ENCODE measurements around the gene FAM114A2. TPM values are rescaled to one million over a fixed set of nuclear protein-coding genes. Genes with fewer than 3 reads are reported as not detected.

The FAM114A2 gene
- total RNA-seq, 1 donor from 2014 or later, result 29.7 TPM

DNA sequence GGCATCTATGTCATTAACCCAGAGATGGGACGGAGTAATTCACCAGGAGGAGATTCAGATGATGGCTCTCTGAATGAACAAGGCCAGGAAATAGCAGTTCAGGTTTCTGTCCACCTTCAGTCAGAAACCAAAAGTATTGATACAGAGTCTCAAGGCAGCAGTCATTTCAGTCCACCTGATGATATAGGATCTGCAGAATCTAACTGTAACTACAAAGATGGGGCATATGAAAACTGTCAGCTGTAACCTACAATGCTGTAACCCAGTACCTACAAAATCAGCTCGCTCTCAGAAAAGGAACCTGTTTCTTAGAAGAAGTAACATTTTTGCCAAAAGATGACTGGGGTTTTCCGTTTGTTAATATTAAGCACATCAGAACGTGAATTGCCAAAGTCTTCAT is 14.8 kb upstream of the FAM114A2 start:
- no peak for FAIRE-seq
- no peaks in the 10 kb centered on the region for H3K27me3 Mint-ChIP-seq (ENCODE audit: low read depth, unreplicated experiment)
- Histone ChIP-seq H3K4me3 (ENCODE audit: insufficient read depth, low read depth, low read length) (no peak overlapping the region), H3K36me3 (ENCODE audit: insufficient read depth, low read length) (peaks cover 19% of the 10 kb centered on the region), H2AFZ (ENCODE audit: low read depth, low read length) (no peak overlapping the region), H3K27ac (ENCODE audit: low read depth, low read length) (no peak overlapping the region), H3K79me2 (ENCODE audit: insufficient read depth, low read length) (peaks cover 8% of the 10 kb centered on the region), H3K4me1 (ENCODE audit: insufficient read depth, low read length) (peaks cover 7% of the 10 kb centered on the region), H3K27me3 (ENCODE audit: insufficient read depth, low read length) (no peaks in the 10 kb centered on the region), H3K9ac (ENCODE audit: low read length) (no peak overlapping the region), H3K9me3 (ENCODE audit: insufficient read depth, low read depth, low read length) (no peaks in the 10 kb centered on the region), H3K4me2 (ENCODE audit: low read length) (no peak overlapping the region), H4K20me1 (ENCODE audit: insufficient read depth, low read length) (peaks cover 68% of the 10 kb centered on the region)
- H3K4me1 Mint-ChIP-seq (ENCODE audit: low read depth, unreplicated experiment), result peaks cover 11% of the 10 kb centered on the region
- no peak overlapping the region for H3K4me3 Mint-ChIP-seq (ENCODE audit: unreplicated experiment)
- peaks cover 12% of the 10 kb centered on the region for H3K36me3 Mint-ChIP-seq (ENCODE audit: low read depth, unreplicated experiment)
- H3K9me3 Mint-ChIP-seq (ENCODE audit: unreplicated experiment), result no peaks in the 10 kb centered on the region
- no peak for TF ChIP-seq EZH2 (IDR thresholded peaks at IDR 0.05; ENCODE audit: insufficient read depth, low read length)
- TF ChIP-seq, protein P1, sequence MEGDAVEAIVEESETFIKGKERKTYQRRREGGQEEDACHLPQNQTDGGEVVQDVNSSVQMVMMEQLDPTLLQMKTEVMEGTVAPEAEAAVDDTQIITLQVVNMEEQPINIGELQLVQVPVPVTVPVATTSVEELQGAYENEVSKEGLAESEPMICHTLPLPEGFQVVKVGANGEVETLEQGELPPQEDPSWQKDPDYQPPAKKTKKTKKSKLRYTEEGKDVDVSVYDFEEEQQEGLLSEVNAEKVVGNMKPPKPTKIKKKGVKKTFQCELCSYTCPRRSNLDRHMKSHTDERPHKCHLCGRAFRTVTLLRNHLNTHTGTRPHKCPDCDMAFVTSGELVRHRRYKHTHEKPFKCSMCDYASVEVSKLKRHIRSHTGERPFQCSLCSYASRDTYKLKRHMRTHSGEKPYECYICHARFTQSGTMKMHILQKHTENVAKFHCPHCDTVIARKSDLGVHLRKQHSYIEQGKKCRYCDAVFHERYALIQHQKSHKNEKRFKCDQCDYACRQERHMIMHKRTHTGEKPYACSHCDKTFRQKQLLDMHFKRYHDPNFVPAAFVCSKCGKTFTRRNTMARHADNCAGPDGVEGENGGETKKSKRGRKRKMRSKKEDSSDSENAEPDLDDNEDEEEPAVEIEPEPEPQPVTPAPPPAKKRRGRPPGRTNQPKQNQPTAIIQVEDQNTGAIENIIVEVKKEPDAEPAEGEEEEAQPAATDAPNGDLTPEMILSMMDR (IDR thresholded peaks at IDR 0.05; ENCODE audit: insufficient read depth, low read depth, low read length), result no peak
- H3K27ac Mint-ChIP-seq (ENCODE audit: unreplicated experiment), result no peak overlapping the region
- DNase-seq (ENCODE audit: low read depth), result no peak

DNA sequence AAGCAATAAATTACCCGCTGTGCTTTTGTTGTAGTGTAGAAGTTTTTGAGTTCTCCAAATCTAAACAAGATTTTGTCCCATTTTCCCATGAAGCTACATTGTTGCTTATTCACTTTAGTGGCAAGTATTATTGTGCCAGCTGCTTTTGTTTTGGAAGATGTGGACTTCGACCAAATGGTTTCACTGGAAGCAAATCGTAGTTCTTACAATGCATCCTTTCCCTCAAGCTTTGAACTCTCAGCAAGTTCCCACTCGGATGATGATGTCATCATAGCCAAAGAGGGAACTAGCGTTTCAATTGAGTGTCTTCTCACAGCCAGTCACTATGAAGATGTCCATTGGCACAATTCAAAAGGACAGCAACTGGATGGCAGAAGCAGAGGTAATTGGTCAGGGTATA is 10.9 kb upstream of the FAM114A2 start:
- no peak for FAIRE-seq
- TF ChIP-seq, protein P1 (IDR thresholded peaks at IDR 0.05; ENCODE audit: insufficient read depth, low read depth, low read length), result no peak
- no peak for TF ChIP-seq EZH2 (IDR thresholded peaks at IDR 0.05; ENCODE audit: insufficient read depth, low read length)
- no peak overlapping the region for H3K27ac ChIP-seq (ENCODE audit: low read depth, low read length)
- peaks cover 65% of the 10 kb centered on the region for H4K20me1 ChIP-seq (ENCODE audit: insufficient read depth, low read length)
- H3K4me2 ChIP-seq (ENCODE audit: low read length), result no peak overlapping the region
- H3K27me3 ChIP-seq (ENCODE audit: insufficient read depth, low read length), result no peaks in the 10 kb centered on the region
- no peak overlapping the region for H2AFZ ChIP-seq (ENCODE audit: low read depth, low read length)
- H3K79me2 ChIP-seq (ENCODE audit: insufficient read depth, low read length), result peaks cover 42% of the 10 kb centered on the region
- Mint-ChIP-seq H3K36me3 (ENCODE audit: low read depth, unreplicated experiment) (peaks cover 12% of the 10 kb centered on the region), H3K9me3 (ENCODE audit: unreplicated experiment) (no peaks in the 10 kb centered on the region), H3K4me1 (ENCODE audit: low read depth, unreplicated experiment) (no peaks in the 10 kb centered on the region), H3K27ac (ENCODE audit: unreplicated experiment) (no peak overlapping the region), H3K4me3 (ENCODE audit: unreplicated experiment) (no peak overlapping the region), H3K27me3 (ENCODE audit: low read depth, unreplicated experiment) (no peaks in the 10 kb centered on the region)
- peaks cover 19% of the 10 kb centered on the region for H3K36me3 ChIP-seq (ENCODE audit: insufficient read depth, low read length)
- no peak overlapping the region for H3K9ac ChIP-seq (ENCODE audit: low read length)
- H3K4me1 ChIP-seq (ENCODE audit: insufficient read depth, low read length), result no peaks in the 10 kb centered on the region
- no peak overlapping the region for H3K4me3 ChIP-seq (ENCODE audit: insufficient read depth, low read depth, low read length)
- no peak for DNase-seq (ENCODE audit: low read depth)
- no peaks in the 10 kb centered on the region for H3K9me3 ChIP-seq (ENCODE audit: insufficient read depth, low read depth, low read length)

DNA sequence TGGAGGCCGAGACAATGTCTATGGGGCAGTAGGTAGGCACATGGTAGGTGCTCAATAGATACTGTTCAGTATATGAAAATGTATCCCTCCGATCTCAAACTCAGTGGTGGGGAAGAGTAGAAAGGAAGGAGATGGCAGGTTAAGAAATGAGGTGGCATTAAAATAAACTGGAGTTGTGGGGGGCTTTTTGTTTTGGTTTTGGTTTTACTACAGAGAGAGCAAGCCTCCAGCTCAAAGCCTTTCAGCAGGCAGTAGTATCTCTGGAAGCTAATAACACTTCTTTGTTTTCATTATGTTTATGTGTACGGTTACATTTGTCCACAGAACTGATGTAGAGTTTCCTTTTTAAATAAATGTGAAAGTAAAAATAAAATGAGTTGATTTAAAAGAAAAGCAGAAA is 8.6 kb upstream of the FAM114A2 start:
- Histone ChIP-seq H3K4me3 (ENCODE audit: insufficient read depth, low read depth, low read length) (no peak overlapping the region), H3K9ac (ENCODE audit: low read length) (no peak overlapping the region), H4K20me1 (ENCODE audit: insufficient read depth, low read length) (peaks cover 59% of the 10 kb centered on the region), H3K4me2 (ENCODE audit: low read length) (no peak overlapping the region), H3K27ac (ENCODE audit: low read depth, low read length) (no peak overlapping the region), H3K36me3 (ENCODE audit: insufficient read depth, low read length) (peaks cover 4% of the 10 kb centered on the region), H2AFZ (ENCODE audit: low read depth, low read length) (no peak overlapping the region), H3K9me3 (ENCODE audit: insufficient read depth, low read depth, low read length) (no peaks in the 10 kb centered on the region), H3K4me1 (ENCODE audit: insufficient read depth, low read length) (no peaks in the 10 kb centered on the region), H3K79me2 (ENCODE audit: insufficient read depth, low read length) (peaks cover 57% of the 10 kb centered on the region), H3K27me3 (ENCODE audit: insufficient read depth, low read length) (no peaks in the 10 kb centered on the region)
- H3K9me3 Mint-ChIP-seq (ENCODE audit: unreplicated experiment), result no peaks in the 10 kb centered on the region
- H3K4me1 Mint-ChIP-seq (ENCODE audit: low read depth, unreplicated experiment), result no peaks in the 10 kb centered on the region
- no peaks in the 10 kb centered on the region for H3K36me3 Mint-ChIP-seq (ENCODE audit: low read depth, unreplicated experiment)
- H3K4me3 Mint-ChIP-seq (ENCODE audit: unreplicated experiment), result no peak overlapping the region
- no peak overlapping the region for H3K27ac Mint-ChIP-seq (ENCODE audit: unreplicated experiment)
- FAIRE-seq, result no peak
- DNase-seq (ENCODE audit: low read depth), result no peak
- H3K27me3 Mint-ChIP-seq (ENCODE audit: low read depth, unreplicated experiment), result no peaks in the 10 kb centered on the region
- TF ChIP-seq, protein P1 (IDR thresholded peaks at IDR 0.05; ENCODE audit: insufficient read depth, low read depth, low read length), result no peak
- TF ChIP-seq EZH2 (IDR thresholded peaks at IDR 0.05; ENCODE audit: insufficient read depth, low read length), result no peak
